SU-DHL-6 (cell line): ENCODE data around the gene ARHGEF38.
A peak's percentile ranks its signal among the peaks of the same experiment; 100 is the strongest.

Experiments used
- H2AFZ ChIP-seq: fragments of 200-600 bp; sonication (generic); 2 replicates; pipeline ENCODE4 v1.6.1; 2014; ENCODE audit warnings: low read depth, mild to moderate bottlenecking, moderate library complexity, mixed read lengths, antibody characterized with exemption, low read length; ENCODE audit not compliant: severe bottlenecking
- H3F3A ChIP-seq: fragments of 200-600 bp; shearing (Covaris generic); 2 replicates; pipeline ENCODE4 v1.6.0; 2016; ENCODE audit warnings: antibody characterized with exemption, mild to moderate bottlenecking; ENCODE audit not compliant: insufficient read depth
- H3K27ac ChIP-seq: fragments of 200-600 bp; sonication (generic); 2 replicates; pipeline ENCODE4 v1.5.1; 2016; ENCODE audit warnings: low read depth, mild to moderate bottlenecking, low read length, moderate library complexity, mixed read lengths
- H3K27me3 ChIP-seq: fragments of 200-600 bp; sonication (generic), shearing (Covaris generic); 2 replicates; pipeline ENCODE4 v1.6.0; 2014; ENCODE audit warnings: mild to moderate bottlenecking, low read length
- H3K36me3 ChIP-seq: fragments of 200-600 bp; sonication (generic); 2 replicates; pipeline ENCODE4 v1.6.1; 2014; ENCODE audit warnings: mild to moderate bottlenecking, low read length, mixed read lengths
- H3K4me2 ChIP-seq: fragments of 300-600, 200-600 bp; shearing (Covaris generic), sonication (generic); 2 replicates; pipeline ENCODE4 v1.6.0; 2014; ENCODE audit warnings: low read length, low read depth, mild to moderate bottlenecking; ENCODE audit not compliant: poor library complexity, severe bottlenecking
- H3K4me3 ChIP-seq: fragments of 200-600 bp; sonication (generic); 2 replicates; pipeline ENCODE4 v1.5.1; 2014; ENCODE audit warnings: antibody characterized with exemption, low read length, mild to moderate bottlenecking, mixed read lengths; ENCODE audit not compliant: insufficient read depth, poor library complexity, severe bottlenecking
- H3K79me2 ChIP-seq: fragments of 200-600 bp; sonication (generic); 2 replicates; pipeline ENCODE4 v1.6.1; 2014; ENCODE audit warnings: mild to moderate bottlenecking, low read length, moderate library complexity; ENCODE audit not compliant: insufficient read depth
- H3K9ac ChIP-seq: fragments of 200-600 bp; sonication (generic); 2 replicates; pipeline ENCODE4 v1.7.0; 2014; ENCODE audit warnings: mild to moderate bottlenecking, low read length
- H3K9me2 ChIP-seq: fragments of 200-600 bp; sonication (generic); replicated peaks from 2 replicates; pipeline ENCODE4 v1.6.1; 2014; ENCODE audit warnings: low read length; ENCODE audit not compliant: insufficient read depth
- H3K9me3 ChIP-seq: fragments of 200-600 bp; sonication (generic); 2 replicates; pipeline ENCODE4 v1.6.1; 2014; ENCODE audit warnings: low read length, mixed read lengths; ENCODE audit not compliant: insufficient read depth
- H4K20me1 ChIP-seq: fragments of 200-600 bp; sonication (generic); 2 replicates; pipeline ENCODE4 v1.6.1; 2014; ENCODE audit warnings: low read depth, mild to moderate bottlenecking, antibody characterized with exemption, low read length, moderate library complexity, mixed read lengths
- EZH2phosphoT487 ChIP-seq: fragments of 200-600 bp; sonication (generic), shearing (Covaris generic); conservative IDR thresholded peaks from 2 replicates; pipeline ENCODE4 v1.6.1; 2018; ENCODE audit warnings: mild to moderate bottlenecking, antibody characterized with exemption, low read length, moderate library complexity, mixed read lengths
- TF ChIP-seq, protein P1 (sequence below): fragments of 200-600 bp; sonication (generic); IDR thresholded peaks from one replicate; pipeline ENCODE4 v1.5.1; 2017; ENCODE audit warnings: antibody characterized with exemption, mild to moderate bottlenecking, low read length, moderate library complexity; ENCODE audit not compliant: insufficient read depth, poor library complexity, severe bottlenecking

Gene ARHGEF38

DNA sequence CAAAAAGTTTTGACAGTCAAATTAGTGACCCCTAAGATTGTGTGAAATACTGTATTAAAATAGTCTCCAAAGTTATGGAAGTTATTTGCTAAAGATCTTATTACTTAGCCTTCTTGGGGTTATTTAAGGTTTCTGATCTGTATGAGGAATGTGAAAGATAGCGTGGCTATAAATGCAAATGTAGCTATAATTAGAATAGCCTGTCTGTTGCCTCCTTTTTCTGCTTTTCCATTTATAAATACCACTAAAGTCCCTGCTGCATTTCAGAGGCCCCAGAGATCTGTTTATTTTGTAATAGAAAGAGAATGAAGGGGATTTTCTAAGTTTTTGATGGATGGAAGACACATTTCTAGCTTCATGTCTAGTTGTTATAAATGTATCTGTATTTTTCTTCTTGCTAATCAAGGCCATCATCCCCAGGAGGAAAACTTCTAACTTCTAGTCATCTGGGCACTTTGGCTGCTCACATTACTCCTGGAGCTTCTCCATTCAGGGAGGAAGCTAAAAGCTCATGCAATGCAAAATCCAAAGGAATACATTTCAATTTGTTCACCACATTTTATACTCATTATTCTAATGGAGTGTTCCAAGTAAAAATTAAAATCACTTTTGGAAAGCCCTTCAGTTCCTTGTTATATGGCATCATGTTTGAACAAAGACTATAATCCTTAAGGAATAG, 82.1 kb downstream of the ARHGEF38 start:
- Histone ChIP-seq H4K20me1 (no peaks in the 10 kb centered on the region), H3K4me2 (no peak overlapping the region), H3K36me3 (no peaks in the 10 kb centered on the region), H3K27me3 (no peaks in the 10 kb centered on the region), H3K27ac (no peak overlapping the region), H3K9me3 (no peaks in the 10 kb centered on the region), H3K9ac (no peak overlapping the region), H3K4me3 (no peak overlapping the region), H3F3A (no peaks in the 10 kb centered on the region), H3K9me2 (no peaks in the 10 kb centered on the region), H2AFZ (no peak overlapping the region), H3K79me2 (no peaks in the 10 kb centered on the region)
- TF ChIP-seq, protein P1, sequence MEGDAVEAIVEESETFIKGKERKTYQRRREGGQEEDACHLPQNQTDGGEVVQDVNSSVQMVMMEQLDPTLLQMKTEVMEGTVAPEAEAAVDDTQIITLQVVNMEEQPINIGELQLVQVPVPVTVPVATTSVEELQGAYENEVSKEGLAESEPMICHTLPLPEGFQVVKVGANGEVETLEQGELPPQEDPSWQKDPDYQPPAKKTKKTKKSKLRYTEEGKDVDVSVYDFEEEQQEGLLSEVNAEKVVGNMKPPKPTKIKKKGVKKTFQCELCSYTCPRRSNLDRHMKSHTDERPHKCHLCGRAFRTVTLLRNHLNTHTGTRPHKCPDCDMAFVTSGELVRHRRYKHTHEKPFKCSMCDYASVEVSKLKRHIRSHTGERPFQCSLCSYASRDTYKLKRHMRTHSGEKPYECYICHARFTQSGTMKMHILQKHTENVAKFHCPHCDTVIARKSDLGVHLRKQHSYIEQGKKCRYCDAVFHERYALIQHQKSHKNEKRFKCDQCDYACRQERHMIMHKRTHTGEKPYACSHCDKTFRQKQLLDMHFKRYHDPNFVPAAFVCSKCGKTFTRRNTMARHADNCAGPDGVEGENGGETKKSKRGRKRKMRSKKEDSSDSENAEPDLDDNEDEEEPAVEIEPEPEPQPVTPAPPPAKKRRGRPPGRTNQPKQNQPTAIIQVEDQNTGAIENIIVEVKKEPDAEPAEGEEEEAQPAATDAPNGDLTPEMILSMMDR = no peak
- TF ChIP-seq EZH2phosphoT487 = no peak

DNA sequence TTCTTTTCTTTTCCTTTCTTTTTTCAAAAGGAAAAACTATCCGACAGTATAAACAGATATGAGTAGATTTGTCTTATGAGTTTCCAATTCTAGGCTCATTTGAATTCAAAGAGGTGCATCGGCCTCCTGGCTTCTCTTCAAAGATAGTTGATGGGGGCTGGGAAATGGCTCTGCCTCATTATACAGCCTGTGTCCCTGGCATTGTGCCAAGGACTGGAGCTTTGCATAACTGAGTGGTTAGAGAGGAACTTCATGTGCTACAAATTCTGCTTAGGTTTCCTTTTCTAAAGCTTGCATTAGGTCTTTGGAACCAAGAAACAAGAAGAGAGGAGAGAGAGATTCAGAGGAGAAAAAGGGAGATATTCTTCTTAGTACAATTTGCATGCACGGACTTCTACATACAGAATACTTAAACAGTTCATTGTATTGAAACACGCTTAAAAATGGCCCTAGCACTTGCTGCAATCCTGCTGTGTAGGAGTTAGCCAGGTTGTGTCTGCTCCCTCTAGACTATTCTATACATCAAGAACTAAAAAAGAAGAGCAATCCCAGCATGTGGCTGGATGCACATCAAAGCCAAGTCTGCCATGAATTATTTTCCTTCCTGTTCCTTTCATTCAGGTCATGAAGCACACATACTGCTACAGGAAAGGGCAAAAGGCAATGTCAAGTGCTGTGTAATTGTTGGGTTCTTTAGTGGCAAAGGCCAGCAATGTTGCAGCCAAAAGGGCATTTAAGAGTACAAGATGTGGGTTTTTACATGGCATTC, 85.2 kb downstream of the ARHGEF38 start:
- no peaks in the 10 kb centered on the region for H3K9me3 ChIP-seq
- no peaks in the 10 kb centered on the region for H4K20me1 ChIP-seq
- no peaks in the 10 kb centered on the region for H3K27me3 ChIP-seq
- H3K9me2 ChIP-seq = no peaks in the 10 kb centered on the region
- no peak for TF ChIP-seq EZH2phosphoT487
- TF ChIP-seq, protein P1 = no peak
- H3K4me3 ChIP-seq = peak overlapping the region; percentile 29
- no peaks in the 10 kb centered on the region for H3F3A ChIP-seq
- H3K36me3 ChIP-seq = no peaks in the 10 kb centered on the region
- H3K4me2 ChIP-seq = peak overlapping the region; percentile 65
- H3K79me2 ChIP-seq = no peaks in the 10 kb centered on the region
- H3K27ac ChIP-seq = peak overlapping the region; percentile 13; the same call in 1 of the 2 replicates
- peak overlapping the region; percentile 32 for H3K9ac ChIP-seq
- H2AFZ ChIP-seq = peak overlapping the region; percentile 82

DNA sequence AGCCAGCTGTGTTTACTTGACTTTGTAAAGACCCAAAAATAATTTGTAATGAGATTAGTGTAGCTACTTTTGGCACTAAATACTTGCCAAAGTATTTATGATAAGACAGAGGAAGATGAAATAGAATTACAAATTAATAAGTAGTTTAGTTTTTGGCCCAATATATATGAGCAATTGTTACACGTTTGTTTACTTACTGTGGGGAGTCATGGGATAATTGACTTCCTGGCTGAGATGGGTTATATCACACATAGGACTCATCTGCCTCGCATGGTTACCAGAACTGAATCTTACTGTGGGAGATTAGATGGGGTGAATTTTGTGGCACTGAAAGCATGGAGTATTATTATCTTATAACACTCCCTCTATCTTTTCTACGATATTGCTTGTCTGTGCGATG, 89.4 kb downstream of the ARHGEF38 start:
- no peak for TF ChIP-seq EZH2phosphoT487
- TF ChIP-seq, protein P1 = no peak
- no peak overlapping the region for H2AFZ ChIP-seq
- H3K79me2 ChIP-seq = no peaks in the 10 kb centered on the region
- no peaks in the 10 kb centered on the region for H3K9me3 ChIP-seq
- H3K9me2 ChIP-seq = no peaks in the 10 kb centered on the region
- no peaks in the 10 kb centered on the region for H3K36me3 ChIP-seq
- H3K4me2 ChIP-seq = no peak overlapping the region
- no peak overlapping the region for H3K9ac ChIP-seq
- no peak overlapping the region for H3K27ac ChIP-seq
- H3F3A ChIP-seq = no peaks in the 10 kb centered on the region
- H4K20me1 ChIP-seq = no peaks in the 10 kb centered on the region
- H3K27me3 ChIP-seq = no peaks in the 10 kb centered on the region
- H3K4me3 ChIP-seq = no peak overlapping the region
